CD4-positive, alpha-beta T cell treated with Interferon alpha-2 for 1 hour (primary cell): ENCODE measurements around the gene HOXB8.

Source experiments
- DNase-seq, 2 donors: peaks; one replicate each; pipeline ENCODE4 v3.0.0-alpha.2; 2020 to 2022

HOXB8 gene

DNA sequence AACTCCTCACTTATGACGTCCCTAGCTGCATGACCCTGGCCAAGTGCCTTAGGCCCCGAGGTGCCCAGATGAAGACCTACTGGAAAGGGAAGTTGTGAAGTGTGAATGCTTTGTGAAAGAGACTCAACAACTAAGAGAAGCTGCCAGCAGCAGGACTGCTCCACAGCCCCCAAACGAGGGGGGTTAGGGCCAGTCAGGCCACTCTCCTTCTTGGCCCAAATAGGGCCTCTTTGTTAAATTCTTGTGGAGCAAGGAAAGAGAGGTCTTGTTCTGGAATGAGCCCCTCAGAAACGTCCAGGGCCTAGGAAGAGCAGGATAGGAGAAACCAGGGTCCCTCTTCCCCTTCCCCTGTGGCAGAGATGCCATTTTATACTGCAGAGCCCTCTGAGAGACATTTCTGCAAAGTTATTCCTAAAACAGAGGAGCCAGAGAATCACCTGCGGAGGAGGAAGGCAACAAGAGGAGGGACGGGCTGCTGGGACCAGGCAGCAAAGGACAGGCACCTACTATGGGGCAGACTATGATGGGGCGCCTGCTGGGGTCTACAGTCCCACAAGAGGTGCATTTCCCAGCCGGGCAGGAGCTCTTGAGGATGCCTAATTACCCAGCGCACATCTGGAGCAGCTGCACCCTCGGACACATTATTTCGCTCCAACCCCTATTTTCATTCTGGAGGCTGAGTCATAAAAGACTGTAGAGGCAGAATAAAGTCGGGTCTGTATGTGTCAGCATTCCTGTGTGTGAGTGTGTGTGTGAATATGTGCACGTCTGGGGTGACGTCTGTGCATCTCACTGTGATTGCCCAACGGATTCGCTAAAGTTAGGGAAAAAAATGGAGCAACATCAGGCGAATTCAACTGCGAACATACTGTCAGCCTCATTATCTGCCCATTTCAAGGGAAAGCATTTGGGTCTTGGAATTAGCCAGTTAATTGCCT, 22.5 kb upstream of the HOXB8 start:
- no peak for DNase-seq

DNA sequence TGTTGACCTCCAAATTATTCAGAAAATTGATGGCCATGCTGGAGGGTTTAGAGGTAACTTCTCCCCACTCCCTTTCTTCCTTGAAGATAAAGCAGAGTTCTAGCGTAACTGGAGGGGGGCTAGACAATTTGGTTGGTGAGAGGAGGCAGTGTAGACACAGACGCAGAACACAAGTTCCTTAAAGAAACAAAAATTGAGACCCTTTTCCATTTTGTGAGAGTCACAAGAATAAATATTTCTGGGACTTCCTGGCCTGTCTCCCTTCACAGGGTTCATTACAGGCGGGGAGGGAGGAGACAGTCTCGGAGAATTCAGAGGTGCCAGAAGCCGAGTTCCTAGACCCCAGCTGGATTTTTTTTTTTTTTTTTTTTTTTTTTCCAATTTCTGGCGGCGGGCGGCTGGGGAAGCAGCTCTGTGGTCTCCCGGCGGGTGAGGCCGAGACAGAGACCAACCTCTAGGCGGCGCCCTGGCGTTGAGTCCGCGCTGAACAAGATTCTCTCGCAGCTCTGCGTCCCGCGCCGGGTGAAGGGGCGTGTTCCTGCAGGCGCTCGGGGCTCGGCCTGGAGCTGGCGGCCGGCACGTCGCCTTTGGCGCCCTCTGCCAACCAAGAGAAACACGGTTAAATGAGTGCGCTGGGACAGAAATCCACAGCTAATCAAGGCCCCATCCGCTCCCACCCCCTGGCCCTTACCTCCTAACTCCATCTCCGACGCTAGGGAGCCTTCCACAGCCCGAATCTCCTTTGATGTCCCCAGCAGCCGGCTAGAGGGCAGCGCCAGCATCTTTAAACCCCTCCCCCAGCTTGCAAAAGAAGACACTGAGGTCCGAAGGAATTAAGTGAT, 21.3 kb upstream of the HOXB8 start:
- peak; percentile 40 to 69 for DNase-seq

DNA sequence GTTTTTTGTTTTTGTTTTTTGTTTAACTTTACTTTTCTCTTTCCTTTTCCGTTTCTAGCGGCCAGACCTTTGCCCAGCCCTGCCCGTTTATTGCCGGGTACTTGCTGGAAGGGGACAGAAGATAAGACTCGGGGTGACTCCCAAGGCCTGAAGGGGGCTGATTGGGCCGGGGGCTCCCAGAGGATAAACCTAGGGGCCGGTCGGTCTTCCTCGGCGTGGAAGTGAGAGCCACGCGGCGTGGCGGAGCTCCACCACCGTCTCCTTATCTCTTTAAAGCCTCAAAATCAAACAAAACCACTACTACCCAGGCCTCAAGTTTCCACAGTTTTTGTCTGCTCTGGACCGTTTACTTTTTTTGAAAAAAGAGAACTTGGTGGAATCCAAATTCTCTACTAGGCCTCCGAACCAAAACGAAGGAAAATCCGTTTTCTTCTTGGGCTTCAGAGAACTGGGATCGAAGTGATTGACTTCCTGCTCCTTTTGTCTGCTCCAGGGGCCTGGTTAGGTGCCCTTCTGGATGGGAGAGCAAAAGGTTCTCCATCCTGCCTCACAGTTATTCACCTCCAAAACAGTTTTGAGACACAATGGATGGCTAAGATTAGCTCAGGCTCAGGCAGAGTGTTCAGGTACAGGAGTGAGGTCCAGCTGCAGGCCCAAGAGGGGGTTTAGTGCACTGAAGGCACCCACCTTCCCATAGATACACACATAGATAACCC, 19.6 kb upstream of the HOXB8 start:
- no peak for DNase-seq

DNA sequence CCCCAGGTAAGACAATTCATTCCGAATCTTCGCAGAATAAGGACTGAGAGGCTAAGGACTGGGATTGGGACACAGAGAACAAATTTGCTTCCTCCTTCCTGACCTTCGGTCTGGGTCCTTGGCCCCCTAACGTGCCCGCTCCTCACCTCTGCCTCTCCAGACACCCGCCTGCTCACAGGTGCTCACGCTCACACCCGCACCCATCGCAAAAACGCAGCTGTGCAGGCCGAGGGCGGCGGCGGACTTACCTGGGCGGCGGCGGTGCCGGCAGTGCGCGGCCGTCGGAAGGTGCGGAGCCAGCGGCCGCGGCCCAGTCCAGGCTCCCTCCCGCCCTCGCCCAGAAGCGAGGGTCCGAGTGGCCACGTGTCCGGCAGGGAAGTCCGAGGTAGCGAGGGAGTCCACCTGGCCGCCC, 18.2 kb upstream of the HOXB8 start:
- DNase-seq: no peak

DNA sequence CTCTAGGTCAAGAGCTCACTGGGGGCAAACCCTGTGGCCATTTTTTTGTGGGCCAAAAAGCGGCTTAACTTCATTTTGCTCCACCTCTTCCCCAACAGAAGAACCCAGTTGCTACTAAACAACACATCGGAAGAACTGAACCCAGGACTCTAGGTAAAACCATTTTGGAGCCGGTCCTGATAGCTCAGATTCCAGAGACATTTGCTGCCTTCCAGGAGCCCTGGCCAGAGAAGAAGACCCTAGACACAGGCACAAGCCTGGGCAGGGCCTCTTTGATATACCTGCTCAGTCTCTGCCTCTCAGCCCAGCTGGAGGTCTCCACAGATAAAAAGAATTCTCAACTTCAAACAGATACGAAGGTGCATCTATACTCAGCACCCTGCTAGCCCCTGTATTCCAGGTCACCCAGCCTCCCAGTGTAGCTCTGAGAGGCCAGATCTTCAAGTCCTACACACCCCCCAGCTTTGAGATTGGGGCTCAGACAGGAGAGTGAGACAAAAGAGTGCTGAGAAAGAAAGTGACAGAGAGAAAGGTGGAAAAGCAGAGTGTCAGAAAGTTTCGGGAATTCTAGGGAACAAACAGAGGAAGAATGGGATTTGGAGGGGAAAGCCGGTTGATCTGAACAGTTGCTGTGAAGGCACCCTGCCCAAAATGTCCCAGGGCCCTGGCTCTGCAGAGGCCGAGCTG, 17.6 kb upstream of the HOXB8 start:
- no peak for DNase-seq

DNA sequence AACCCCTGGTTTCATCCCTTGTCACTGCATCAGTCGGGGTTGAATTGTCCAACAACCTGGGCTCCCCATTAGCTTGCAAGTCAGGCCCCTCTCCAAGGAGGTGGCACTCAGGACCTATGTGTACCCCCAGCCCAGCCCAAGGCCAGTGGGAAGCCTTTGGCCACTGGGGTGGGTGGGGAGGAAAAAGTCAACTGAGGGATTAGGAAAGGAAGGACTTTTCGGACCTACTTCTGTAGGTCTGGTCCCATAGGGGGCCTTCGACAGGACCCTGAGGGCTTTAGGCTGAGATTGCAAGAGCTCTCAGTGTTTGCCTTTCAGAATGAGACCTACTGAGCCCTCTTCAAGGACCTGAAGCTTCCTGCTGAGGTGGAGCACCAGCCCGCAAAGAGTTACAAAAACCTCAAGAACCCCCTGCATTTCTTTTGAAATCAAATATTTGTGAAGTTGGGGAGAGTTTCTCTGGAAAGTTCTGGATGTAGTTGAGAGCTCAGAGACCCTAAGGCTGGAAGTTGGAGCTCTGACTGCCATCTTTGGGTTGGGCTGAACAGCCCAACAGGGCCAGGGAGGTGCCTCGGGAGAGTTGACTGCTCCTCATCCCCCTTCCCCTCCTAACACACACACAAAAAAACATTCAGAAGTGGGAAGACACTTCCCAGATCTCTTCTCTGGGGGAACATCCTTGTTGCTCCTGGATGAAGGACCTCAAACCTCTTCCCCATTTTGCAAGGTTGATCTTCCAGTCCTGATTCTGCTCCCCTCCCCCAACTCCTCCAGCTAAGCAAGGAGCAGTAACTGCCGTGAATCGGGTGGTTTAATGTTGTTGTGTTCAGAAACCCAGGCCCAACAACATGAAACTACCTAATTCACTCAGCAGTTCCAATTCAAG, 16.8 kb upstream of the HOXB8 start:
- DNase-seq: no peak

DNA sequence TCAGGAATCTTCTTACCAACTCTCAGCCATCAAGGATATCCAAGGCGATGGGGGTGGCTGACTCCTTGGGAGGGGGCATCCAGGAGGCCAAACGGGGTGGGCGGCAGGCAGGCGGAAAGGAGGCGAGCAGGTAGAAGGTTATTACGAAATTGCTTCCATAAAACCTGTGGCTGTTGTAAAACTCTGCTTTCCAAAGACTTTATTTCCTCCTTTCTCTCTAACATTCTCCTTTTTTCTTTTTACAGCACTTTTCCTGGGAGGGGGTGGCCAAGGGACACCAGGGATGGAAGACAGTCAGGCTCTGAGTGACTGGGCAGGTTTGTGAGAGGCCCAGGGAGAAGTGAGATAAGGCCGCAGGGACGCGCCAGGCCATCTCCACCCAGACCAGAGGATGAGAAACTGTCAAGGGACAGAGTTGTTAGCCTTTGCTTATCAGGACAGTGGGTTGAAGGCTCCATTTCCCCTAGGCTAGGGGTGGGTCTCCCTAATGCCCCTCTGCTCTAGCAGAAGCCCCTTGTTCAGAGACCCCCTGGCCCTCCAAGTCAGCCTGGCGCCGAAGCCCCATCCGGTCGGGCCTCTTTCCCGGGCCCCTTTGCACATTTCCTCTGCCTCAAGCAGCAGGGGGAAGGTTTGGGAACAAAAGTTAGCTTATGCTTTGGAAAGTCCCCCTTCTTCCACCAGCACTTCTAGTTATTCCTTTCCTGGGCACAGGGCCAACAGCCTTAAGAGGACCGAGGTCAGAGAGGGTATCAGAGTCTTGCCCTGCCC, 16.0 kb upstream of the HOXB8 start:
- DNase-seq: no peak

DNA sequence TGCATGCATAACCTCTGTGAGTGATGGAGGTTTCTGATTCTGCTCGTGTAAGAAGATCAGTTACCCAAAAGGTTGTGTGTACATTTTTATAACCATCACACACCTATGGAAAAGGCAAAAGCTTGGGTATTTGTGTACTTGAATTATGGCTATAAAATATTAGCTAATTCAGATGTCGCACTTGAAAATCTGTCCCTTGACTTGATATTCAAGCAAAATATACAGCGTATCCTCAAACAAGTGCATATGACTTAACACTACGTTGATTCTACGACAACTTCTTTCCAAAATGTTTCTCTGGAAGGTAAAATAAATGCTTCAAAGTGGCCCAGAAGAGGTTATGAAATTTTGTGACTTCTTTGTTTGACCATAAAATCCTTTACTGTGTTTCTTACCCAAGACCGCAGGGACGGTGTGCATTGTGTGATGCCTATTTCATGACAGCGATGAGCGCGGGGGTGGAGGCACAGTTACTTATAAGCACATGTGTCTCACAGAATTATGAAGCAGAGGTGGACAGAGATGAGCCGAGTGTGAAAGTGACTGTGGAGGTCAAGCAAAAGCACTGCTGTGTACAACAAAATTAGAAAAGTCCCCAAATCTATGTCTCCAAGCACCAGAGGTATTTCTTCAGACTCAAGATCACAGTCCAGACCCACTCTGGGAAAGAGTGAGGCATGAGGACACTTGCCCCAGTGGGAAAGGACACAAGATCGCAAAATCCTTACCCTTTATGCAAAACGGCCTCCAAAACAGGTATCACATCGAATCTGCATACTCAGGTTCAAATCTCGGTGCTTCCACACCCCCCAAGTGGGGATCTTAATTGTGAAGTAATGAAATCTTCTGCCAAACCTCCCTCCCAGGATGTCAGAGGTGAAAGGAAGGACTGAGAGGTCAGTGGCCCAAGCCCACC, 15.2 kb upstream of the HOXB8 start:
- no peak for DNase-seq

DNA sequence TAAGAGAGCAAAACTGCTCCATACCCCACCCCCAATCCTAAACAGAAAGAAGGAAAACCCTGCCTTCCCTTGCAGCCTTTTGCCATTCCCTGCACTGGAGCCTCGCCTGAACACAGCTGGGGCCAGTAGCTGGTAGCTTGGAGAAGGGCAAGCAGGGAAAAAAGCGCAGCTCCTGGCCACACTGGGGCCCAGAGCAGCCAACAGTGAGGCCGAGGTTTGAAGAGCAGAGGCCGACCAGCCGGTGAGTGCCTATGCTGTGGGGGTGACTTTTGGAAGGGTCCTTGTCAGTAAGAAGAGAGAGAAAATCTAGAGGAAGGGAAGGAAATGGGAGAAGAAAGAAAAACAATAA, 14.3 kb upstream of the HOXB8 start:
- DNase-seq: no peak

DNA sequence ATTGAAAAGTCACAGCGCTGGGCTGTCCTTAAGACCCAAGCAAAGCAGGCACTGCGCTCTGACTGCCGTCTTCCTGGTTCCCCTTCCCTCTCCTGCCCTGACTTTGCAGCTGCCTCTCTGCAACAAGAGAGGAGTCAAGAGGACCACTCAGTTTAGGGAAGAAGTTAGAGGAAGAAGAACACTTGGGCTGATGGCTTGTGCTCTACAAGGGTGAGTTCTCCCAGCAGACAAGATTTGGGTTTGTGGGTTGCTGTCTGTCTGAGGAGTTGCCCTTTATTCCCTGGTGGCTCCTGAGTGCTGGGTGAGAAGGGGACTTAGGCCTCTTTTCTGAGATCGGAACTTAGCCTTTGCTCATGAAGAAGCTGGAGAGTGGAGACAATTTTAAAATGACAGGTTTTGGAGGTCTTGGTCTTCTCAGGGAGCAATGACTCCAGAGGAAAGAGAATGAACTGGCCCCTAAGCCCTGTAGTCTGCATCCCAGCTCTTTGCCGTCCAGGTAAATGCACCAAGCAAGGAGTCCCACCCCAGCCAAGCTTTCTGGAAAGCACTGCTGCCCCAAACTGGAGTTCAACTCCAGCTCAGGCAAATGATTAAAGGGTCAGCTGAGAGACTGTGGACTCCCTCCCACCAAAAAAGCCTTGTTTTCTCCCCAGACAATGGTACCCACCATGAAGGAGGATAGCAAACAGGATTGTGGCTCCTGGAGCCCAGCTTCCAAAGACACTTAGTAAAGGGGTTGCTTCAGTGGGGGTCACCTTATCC, 13.7 kb upstream of the HOXB8 start:
- no peak for DNase-seq

DNA sequence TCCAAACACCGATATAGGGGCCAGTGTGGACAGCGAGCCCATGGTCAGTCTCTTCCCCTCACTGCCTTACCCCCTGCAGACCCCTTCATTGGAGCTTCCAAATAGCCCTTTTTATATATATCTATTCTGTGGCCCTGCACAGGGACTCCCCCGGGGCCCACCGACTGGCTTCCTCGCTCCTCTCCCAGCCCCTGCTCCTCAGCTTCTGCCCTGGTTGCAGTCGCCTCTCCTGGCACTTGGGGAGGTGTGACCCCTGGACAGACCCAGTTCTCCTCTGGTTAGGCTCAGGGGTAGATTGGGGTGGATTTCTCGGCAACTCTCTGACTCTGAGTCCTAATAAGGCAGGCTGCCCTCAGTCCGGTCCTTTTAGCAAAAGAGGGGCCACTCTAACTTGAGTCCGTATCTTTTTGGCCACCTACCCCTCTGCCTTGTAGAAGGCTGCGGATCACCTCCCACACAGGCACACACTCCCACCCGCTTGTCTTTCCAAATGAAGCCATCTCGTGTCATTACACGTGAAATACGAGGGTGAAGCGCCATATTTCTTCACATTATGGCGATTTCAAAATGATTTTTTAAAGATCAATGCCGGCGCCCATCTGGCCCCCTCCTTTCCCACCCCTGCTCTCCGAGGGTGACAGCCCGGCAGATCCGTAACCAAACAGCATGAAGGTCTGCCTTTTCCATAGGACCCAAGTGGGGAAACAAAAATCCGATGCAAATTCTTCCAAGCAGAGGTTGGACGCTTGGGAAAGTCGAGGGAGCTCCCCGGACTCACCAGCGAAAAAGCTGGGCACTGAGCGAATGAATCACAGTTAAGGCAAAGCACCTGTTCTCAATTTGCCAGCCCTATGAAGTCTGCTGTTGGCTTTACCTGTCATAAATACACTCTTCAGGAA, 12.8 kb upstream of the HOXB8 start:
- DNase-seq: no peak

DNA sequence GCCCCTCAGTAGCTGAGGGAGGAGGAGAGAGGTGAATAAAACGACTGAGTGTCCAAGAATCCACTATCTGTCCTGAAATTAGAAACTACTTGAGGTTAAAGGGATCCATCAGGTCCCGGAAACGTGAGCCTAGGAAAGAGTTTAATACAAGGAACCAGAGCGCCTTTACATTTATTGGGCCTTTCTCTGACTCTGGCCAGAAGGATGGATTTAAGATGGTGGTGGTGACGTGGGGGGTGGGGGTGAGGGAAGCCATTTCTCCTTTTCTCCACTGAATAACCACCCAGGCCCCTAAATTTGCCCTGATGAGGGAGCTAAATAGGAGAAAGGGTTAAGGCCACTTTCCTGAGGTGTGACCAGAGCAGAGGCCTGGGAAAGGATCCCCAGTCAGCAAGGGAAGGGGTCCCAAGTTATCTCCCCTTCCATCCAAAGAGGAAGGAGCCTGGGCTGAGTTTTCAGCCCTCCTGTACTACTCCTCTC, 12.1 kb upstream of the HOXB8 start:
- DNase-seq: no peak

DNA sequence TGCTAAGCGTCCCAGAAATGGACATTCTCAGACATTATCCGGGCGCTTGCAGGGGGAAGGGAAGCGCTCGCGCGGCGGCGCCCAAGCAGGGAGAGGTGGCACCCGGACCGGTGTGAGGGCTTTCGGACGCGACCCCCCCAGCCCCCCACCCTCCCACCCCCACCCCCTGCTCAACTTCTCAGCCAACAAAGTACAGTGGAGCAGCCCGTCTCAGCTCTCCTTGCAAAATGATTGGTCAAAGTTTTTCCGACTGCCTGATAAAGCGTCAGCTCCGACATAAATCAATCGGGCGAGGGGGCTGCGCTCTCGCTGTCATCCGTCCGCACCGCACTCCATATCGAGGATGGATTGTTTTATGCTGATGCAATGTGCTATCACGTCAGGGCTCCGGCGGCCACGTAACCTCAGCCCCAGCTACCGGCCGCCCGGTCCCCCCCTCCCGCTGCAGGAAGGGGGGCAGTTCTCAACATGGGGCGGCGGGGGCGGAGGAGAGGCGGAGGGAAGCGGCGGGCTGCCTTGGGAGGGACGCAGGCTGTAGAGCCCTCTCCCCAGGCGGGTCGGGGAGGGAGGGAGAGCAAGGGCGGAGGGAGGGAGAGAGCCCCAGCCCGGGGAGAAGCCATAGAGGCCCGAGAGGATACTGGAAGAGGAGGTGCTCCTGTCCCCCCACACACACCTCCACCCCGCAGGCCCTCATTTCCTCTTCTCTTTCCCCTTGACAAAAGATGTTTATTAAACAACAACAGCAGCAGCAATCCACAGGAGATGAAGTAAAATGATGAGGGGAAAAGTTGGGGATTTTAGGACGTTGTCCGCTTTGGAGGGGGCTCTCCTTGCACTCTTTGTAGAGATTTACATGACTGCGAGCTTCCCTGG, 11.4 kb upstream of the HOXB8 start, which contains the start of gene HOXB9:
Gene HOXB9 (minus strand): TSS at position 114 of the 873 bp plus-strand sequence. CDS start 89 bp downstream, at position 25.
- peak in 1 of 2 donors; percentile 48 for DNase-seq

DNA sequence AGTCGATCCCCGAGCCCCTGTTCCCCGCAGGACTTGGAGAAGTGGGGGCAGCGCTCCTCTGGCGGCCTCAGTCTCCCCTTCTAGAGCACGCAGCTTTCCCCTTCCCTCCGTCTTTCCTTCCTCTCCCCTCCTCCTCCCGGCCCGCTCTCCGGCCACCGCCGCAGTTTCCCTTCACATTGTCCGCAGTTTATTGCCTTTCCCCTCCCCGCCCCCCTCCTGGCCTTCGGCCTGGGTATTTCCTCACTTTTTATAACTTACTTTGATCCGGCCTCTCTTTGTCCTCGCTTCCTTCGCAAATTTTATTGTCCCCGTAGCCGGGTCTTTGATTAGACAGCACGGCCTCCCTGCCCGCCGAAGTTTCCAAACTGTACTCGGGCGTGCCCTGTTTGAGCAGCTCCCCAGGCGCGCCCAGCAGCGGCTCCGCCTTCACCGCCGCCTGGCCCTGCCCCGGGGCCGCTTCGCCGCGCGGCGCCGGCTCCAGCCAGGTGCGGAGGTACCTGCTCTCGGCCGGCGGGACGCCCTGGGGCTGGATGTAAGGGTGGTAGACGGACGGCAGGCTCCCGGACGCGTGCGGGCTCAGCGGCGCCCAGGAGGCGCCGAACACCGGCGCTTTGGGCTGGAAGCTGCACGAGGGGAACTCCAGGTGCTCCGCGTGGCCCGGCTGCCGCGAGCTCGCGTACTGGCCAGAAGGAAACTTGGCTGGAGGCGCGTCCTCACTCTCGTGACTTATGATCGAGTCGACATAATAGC, 10.6 kb upstream of the HOXB8 start:
- DNase-seq: peak in 1 of 2 donors; percentile 42
